ENCODE measurements around the gene EFHD1. TPM values are rescaled to one million over a fixed set of nuclear protein-coding genes. Genes with fewer than 3 reads are reported as not detected.

Gene EFHD1
- total RNA-seq, 1 donor from 2014 or later = 24.3 TPM

- ATAC-seq (ENCODE audit: poor library complexity) (no peak), DNase-seq (no peak)
- intact Hi-C loops (cut with DNase I) = no loop called here
Measured at GRCh38 chr2:232721261-232721660, 87.9 kb downstream of the EFHD1 start.

DNA sequence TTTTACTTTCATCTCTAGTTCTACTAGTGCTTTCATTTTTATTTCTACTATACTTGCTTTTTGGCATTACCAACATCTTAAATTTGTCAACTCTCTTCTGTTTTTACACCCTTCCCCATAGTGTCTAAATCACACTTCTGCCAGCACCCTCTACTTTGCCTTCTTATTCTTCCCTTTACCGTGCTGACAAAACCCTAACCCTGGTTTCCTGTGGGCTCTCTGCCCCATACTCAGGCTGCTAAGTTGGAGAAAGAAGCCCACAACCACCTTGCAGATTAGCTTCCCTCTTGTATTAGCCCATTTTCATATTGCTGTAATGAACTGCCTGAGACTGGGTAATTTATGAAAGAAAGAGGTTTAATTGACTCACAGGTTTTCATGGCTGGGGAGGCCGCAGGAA lies 88.5 kb downstream of the EFHD1 start:
- ATAC-seq (ENCODE audit: poor library complexity) (no peak), DNase-seq (no peak)

GRCh38 chr2:232723027-232723426 lies 89.6 kb downstream of the EFHD1 start:
- ATAC-seq (ENCODE audit: poor library complexity) = no peak
- DNase-seq = no peak
- intact Hi-C loops (cut with DNase I) = no loop called here

More for the DNA sequence above, 88.5 kb downstream of the EFHD1 start:
- intact Hi-C loops (cut with DNase I) = no loop called here

- DNase-seq = no peak
- ATAC-seq (ENCODE audit: poor library complexity) = no peak
- intact Hi-C loops (cut with DNase I) = no loop called here
Measured at GRCh38 chr2:232728785-232729184, 95.4 kb downstream of the EFHD1 start.

- intact Hi-C loops (cut with DNase I) = no loop called here
- DNase-seq = no peak
- ATAC-seq (ENCODE audit: poor library complexity) = no peak
Measured at GRCh38 chr2:232731470-232731869, 98.1 kb downstream of the EFHD1 start.

Other genes starting within 250 kb of the EFHD1 start
- not detected for gene ALPG, start 226.8 kb upstream of the EFHD1 start, total RNA-seq
- gene ALPI, start 177.5 kb upstream of the EFHD1 start, total RNA-seq = not detected
- gene ECEL1, start 145.8 kb upstream of the EFHD1 start, total RNA-seq = not detected
- 0.19 TPM for gene PRSS56, start 113.2 kb upstream of the EFHD1 start, total RNA-seq
- not detected for gene CHRND, start 107.4 kb upstream of the EFHD1 start, total RNA-seq
- gene CHRNG, start 93.9 kb upstream of the EFHD1 start, total RNA-seq = not detected
- 1.7 TPM for gene TIGD1, start 83.0 kb upstream of the EFHD1 start, total RNA-seq
- gene EIF4E2, start 82.9 kb upstream of the EFHD1 start, total RNA-seq = 41.1 TPM
- gene GIGYF2, start 63.7 kb downstream of the EFHD1 start, total RNA-seq = 60.2 TPM
- not detected for gene KCNJ13, start 143.0 kb downstream of the EFHD1 start, total RNA-seq
- gene SNORC, start 236.7 kb downstream of the EFHD1 start, total RNA-seq = 0.70 TPM